GM18951 (cell line): ENCODE measurements around the gene PCP4L1.
"Not testable (repeated sequence)": the region's sequence is repeated elsewhere in the genome, so short reads cannot be mapped to it uniquely, and the experiment has no call there.

Source experiments
- POLR2A ChIP-seq: IDR thresholded peaks from 4 replicates; pipeline ENCODE4 v1.6.1; 2011; ENCODE audit warnings: mild to moderate bottlenecking; ENCODE audit not compliant: insufficient read length, insufficient read depth; ENCODE audit errors: extremely low read depth
- in situ Hi-C: fragments of 300-500 bp; cut with MboI; formaldehyde crosslinking; loops from one replicate; pipeline ENCODE4 v1.12.0; 2022; ENCODE audit warnings: low sequenced_read_pairs, mixed read lengths, inconsistent platforms; ENCODE audit not compliant: unreplicated experiment

The PCP4L1 gene

DNA sequence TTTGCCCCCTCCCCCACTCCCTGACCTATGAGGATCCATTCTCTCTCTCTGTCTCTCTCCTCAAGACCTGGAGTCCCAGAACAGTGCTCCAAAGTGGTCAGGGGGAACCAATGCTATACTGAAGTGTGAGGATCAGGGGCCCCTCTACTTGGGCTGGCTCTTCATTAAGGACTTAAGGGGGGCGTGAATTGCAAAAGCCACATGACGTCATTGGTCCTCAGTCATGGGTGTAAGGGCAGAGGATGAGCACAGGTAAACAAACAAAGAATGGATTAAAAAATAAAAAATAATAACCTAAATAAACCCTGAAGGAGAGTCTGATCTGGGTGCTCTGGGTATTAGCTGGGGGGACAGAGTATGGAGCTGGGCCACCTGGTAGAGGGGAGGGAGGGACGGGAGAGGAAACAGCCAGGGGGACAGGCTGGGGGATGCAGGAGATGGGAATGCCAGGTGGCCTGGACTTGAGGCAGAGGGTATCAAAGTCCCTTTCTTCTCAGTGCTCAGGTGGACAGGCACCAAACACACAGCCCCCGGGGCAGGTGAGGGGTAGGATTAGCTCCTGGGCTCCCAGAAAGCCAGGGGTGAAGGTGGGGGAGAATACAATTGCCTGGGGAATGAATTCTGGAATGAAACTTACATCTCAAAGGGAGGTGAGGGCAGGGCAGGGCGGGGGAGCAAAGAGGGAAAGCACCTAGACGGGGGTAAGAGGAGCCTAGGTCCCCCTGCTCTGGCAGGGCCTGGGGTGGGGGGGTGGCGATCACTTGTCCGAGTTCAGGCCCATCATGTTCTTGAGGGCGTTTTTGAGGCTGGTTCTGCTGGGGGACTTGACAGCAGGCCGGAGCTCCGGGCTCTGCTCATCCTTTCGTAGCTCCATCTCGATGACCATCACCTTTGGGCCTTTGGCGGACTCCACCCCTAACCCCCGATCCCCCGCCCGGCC is 46.7 kb downstream of the PCP4L1 start:
- in situ Hi-C loops: no loop called here
- no peak for TF ChIP-seq POLR2A

GRCh38 chr1:161305867-161306519 is 47.4 kb downstream of the PCP4L1 start:
- in situ Hi-C loops: no loop called here
- TF ChIP-seq POLR2A: peak; percentile 57

DNA sequence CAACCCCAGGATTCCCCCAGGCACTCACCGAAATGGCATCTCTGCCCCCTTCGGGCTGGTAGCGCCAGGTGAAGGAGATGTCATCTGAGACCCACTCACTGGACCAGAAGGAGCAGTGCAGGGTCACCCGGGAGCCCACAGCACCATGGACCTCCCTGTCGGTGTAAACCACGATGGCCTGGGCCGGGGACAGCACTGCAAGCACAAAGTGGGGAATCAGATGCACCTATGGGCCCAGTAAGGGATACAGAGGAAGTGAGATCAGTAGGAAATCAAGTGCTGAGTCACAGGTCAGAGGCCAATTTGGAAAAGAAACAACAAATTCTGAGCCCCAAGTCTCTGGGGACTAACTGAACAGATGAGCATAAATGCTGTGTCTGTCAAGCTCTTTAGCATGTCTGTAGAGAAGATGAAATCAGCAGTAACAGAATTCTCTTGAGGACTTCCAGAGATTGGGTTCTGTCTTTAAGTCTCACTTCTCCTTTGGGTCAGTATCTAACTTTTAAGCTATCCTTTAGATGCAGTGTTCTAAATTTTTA is 48.8 kb downstream of the PCP4L1 start:
- in situ Hi-C loops: no loop called here
- no peak for TF ChIP-seq POLR2A

GRCh38 chr1:161307892-161308638 is 49.5 kb downstream of the PCP4L1 start:
- TF ChIP-seq POLR2A: no peak
- in situ Hi-C loops: no loop called here

GRCh38 chr1:161309868-161310267 is 51.3 kb downstream of the PCP4L1 start, which contains the start of gene MPZ:
Gene MPZ (minus strand): TSS chr1:161309968. CDS start chr1:161309905, 63 bp downstream.
- in situ Hi-C loops: no loop called here

GRCh38 chr1:161311595-161312181 is 53.1 kb downstream of the PCP4L1 start:
- TF ChIP-seq POLR2A: no peak
- in situ Hi-C loops: no loop called here

More at GRCh38 chr1:161309868-161310267, 51.3 kb downstream of the PCP4L1 start, which contains the start of gene MPZ:
- no peak for TF ChIP-seq POLR2A

GRCh38 chr1:161313554-161314200 is 55.1 kb downstream of the PCP4L1 start:
- in situ Hi-C loops: no loop called here

GRCh38 chr1:161314201-161314981 is 55.8 kb downstream of the PCP4L1 start, which contains the start of gene SDHC:
Gene SDHC (plus strand): TSS chr1:161314381. CDS start chr1:161314406, 25 bp downstream.
- in situ Hi-C loops: no loop called here
- TF ChIP-seq POLR2A: peak; percentile 94

More at GRCh38 chr1:161313554-161314200, 55.1 kb downstream of the PCP4L1 start:
- no peak for TF ChIP-seq POLR2A

GRCh38 chr1:161315841-161316674 is 57.5 kb downstream of the PCP4L1 start:
- in situ Hi-C loops: not testable (repeated sequence)

DNA sequence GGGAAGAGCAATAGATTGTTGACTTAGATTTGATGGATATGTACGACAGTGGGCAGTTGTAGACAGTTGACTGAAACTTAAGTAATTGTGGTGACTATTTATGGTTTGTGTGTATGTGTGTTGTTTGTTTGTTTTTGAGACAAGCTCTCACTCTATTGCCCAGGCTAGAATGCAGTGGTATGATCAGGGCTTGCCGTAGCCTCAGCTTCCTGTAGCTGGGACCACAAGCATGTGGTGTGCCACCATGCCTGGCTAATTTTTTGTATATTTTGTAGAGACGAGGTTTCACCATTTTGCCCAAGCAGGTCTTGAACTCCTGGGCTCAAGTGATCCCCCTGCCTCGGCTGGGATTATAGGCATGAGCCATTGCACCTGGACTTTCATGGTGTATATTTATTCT is 65.5 kb downstream of the PCP4L1 start:
- no peak for TF ChIP-seq POLR2A
- in situ Hi-C loops: no loop called here

- in situ Hi-C loops: no loop called here
Observed at GRCh38 chr1:161330346-161330745, 71.8 kb downstream of the PCP4L1 start.

More at GRCh38 chr1:161330346-161330745, 71.8 kb downstream of the PCP4L1 start:
- TF ChIP-seq POLR2A: no peak
